ENCODE results near the gene PDE4B. TPM values are rescaled to one million over a fixed set of nuclear protein-coding genes. Genes with fewer than 3 reads are reported as not detected.

Gene PDE4B
- total RNA-seq, 2 donors from 2014 or later = 1.6 to 12.2 TPM

- TF ChIP-seq POLR2A (IDR thresholded peaks at IDR 0.05) = no peak
- TF ChIP-seq, protein P1, sequence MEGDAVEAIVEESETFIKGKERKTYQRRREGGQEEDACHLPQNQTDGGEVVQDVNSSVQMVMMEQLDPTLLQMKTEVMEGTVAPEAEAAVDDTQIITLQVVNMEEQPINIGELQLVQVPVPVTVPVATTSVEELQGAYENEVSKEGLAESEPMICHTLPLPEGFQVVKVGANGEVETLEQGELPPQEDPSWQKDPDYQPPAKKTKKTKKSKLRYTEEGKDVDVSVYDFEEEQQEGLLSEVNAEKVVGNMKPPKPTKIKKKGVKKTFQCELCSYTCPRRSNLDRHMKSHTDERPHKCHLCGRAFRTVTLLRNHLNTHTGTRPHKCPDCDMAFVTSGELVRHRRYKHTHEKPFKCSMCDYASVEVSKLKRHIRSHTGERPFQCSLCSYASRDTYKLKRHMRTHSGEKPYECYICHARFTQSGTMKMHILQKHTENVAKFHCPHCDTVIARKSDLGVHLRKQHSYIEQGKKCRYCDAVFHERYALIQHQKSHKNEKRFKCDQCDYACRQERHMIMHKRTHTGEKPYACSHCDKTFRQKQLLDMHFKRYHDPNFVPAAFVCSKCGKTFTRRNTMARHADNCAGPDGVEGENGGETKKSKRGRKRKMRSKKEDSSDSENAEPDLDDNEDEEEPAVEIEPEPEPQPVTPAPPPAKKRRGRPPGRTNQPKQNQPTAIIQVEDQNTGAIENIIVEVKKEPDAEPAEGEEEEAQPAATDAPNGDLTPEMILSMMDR (IDR thresholded peaks at IDR 0.05) = no peak
- Histone ChIP-seq H3K4me1 (no peaks in the 10 kb centered on the region), H3K9me3 (no peaks in the 10 kb centered on the region), H3K4me3 (no peak overlapping the region), H3K36me3 (replicated peaks in 1 of 2; ENCODE audit: insufficient read depth in 1 of 2, low read depth in 2 of 2) (no peaks in the 10 kb centered on the region), H3K27me3 (no peaks in the 10 kb centered on the region), H3K27ac (peak overlapping the region in 2 of 4 donors; percentile 27 to 64)
- no peak for ATAC-seq
- intact Hi-C loops (cut with DNase I) = no loop called here
- DNase-seq = no peak
- 56 to 69% methylated on average over 2 of the region's 2 CpGs for WGBS, 2 donors
Observed at GRCh38 chr1:66335125-66335524, 542.4 kb downstream of the PDE4B start.

DNA sequence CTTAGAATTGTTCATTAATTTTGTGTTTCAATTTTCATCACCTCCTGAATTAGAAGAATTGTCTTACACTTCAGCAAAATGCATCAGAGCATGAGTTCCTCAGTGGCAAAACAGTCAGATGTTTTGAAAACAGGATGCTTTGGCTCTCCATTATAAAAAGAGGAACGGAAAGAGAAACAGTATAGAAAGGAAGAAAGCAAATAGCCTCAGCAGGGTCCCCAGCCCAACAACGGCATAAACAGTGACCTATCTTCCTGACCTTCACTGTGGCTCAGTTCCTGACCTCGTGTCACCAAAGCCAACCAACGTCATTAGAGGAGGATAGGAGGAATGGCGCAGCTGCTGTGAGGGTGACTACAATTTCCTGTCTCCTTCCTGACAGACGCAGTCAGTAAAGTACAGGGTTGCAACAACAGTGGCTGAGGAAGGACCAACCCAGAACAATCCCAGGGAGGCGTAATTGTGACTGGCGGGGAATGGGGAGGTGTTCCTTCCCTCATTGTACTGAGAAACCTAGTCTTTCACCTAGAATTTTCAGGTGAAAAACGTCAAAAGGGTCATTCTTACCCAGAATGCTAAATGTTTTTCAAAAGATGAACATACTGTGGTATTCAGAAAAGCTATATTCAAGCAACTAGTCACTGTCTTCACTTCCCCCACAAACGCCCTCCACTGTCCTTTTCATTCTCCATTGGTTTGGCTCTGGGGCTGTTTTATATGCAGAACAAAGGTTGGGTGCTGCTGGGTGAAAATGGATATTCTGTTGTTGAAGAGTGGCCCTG lies 543.4 kb downstream of the PDE4B start:
- ATAC-seq (peak; percentile 34), DNase-seq (peak in 3 of 4 donors; percentile 29 to 77 (median 33))
- Histone ChIP-seq H3K4me3 (no peak overlapping the region), H3K27me3 (no peaks in the 10 kb centered on the region), H3K27ac (peak overlapping the region in 2 of 4 donors; percentile 27 to 64), H3K36me3 (replicated peaks in 1 of 2; ENCODE audit: insufficient read depth in 1 of 2, low read depth in 2 of 2) (no peaks in the 10 kb centered on the region), H3K4me1 (no peaks in the 10 kb centered on the region), H3K9me3 (no peaks in the 10 kb centered on the region)
- WGBS, 2 donors = 39 to 48% methylated on average over 10 of the region's 10 CpGs
- intact Hi-C loops (cut with DNase I) = no loop called here
- TF ChIP-seq, protein P1 (IDR thresholded peaks at IDR 0.05) = no peak
- TF ChIP-seq POLR2A (IDR thresholded peaks at IDR 0.05) = no peak

DNA sequence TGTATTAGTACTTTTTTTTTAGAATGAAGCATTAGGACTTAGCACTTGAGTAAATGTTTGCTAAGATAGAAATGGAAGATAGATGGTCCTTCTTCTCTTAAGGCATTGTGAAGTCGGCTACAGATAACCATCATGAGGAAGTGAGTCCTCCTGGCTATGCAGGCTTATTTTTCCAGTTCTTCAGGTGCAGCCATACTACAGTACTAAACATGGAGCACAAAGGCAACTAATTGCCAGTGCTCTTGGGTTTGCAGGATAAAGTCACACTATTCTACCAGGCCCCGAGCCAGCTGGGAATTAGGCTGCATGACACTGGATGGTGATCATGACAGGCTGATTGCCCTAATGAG lies 543.9 kb downstream of the PDE4B start:
- Histone ChIP-seq H3K27me3 (no peaks in the 10 kb centered on the region), H3K4me1 (no peaks in the 10 kb centered on the region), H3K36me3 (replicated peaks in 1 of 2; ENCODE audit: insufficient read depth in 1 of 2, low read depth in 2 of 2) (no peaks in the 10 kb centered on the region), H3K27ac (peak overlapping the region in 2 of 4 donors; percentile 27 to 64), H3K9me3 (no peaks in the 10 kb centered on the region), H3K4me3 (no peak overlapping the region)
- intact Hi-C loops (cut with DNase I) = no loop called here
- no peak for TF ChIP-seq POLR2A (IDR thresholded peaks at IDR 0.05)
- TF ChIP-seq, protein P1 (IDR thresholded peaks at IDR 0.05) = no peak
- WGBS, 2 donors = 79 to 86% methylated on average over 2 of the region's 2 CpGs
- no peak for DNase-seq
- ATAC-seq = no peak

DNA sequence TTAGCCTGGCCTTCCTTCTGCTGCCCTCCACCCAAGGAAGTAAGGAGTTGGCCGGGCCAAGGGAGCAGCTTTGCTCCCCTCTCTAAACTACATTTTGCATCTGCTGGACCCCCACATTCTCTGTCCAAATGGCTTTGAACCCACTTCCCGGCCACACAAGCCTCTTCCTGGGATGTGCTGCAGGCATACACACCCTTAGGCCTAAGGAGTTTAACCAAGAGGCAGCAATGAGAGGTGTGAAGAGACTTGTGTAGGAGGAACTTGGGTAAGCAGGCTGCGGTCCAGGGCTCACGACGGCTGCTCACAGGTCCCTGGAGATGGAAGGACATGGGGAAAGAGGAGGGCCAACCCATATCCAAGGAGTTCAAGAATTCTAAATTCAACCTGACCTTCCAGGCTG lies 544.6 kb downstream of the PDE4B start:
- Histone ChIP-seq H3K4me1 (no peaks in the 10 kb centered on the region), H3K27ac (peak overlapping the region in 1 of 4 donors; percentile 64), H3K36me3 (replicated peaks in 1 of 2; ENCODE audit: insufficient read depth in 1 of 2, low read depth in 2 of 2) (no peaks in the 10 kb centered on the region), H3K4me3 (no peak overlapping the region), H3K9me3 (no peaks in the 10 kb centered on the region), H3K27me3 (no peaks in the 10 kb centered on the region)
- no peak for TF ChIP-seq POLR2A (IDR thresholded peaks at IDR 0.05)
- TF ChIP-seq, protein P1 (IDR thresholded peaks at IDR 0.05) = no peak
- WGBS, 2 donors = 71 to 89% methylated on average over 5 of the region's 5 CpGs
- ATAC-seq (no peak), DNase-seq (no peak)
- intact Hi-C loops (cut with DNase I) = no loop called here

- Histone ChIP-seq H3K27me3 (no peaks in the 10 kb centered on the region), H3K4me1 (no peaks in the 10 kb centered on the region), H3K36me3 (replicated peaks in 1 of 2; ENCODE audit: insufficient read depth in 1 of 2, low read depth in 2 of 2) (no peaks in the 10 kb centered on the region), H3K4me3 (no peak overlapping the region), H3K9me3 (no peaks in the 10 kb centered on the region), H3K27ac (no peak overlapping the region)
- ATAC-seq (no peak), DNase-seq (no peak)
- intact Hi-C loops (cut with DNase I) = no loop called here
- TF ChIP-seq, protein P1 (IDR thresholded peaks at IDR 0.05) = no peak
- TF ChIP-seq POLR2A (IDR thresholded peaks at IDR 0.05) = no peak
- 31 to 45% methylated on average over 2 of the region's 2 CpGs for WGBS, 2 donors
Observed at GRCh38 chr1:66339944-66340343, 547.2 kb downstream of the PDE4B start.

Measured in body of pancreas (tissue), 4 donors.